K562 (cell line): Measurements from ENCODE around the gene DSC2. TPM values are rescaled to one million over a fixed set of nuclear protein-coding genes. Genes with fewer than 3 reads are reported as not detected.

Experiments used
- HMG20A ChIP-seq: fragments of 450-650 bp; formaldehyde crosslinking; conservative IDR thresholded peaks from 2 replicates; pipeline ENCODE4 v1.4.0; 2020; ENCODE audit warnings: mild to moderate bottlenecking, mixed read lengths
- RAD21 ChIP-seq, 2 experiments: fragments of 250-450 bp in 1 of 2; fragments of 450-650 bp in 1 of 2; sonication (Bioruptor Pico) in 1 of 2; formaldehyde crosslinking in 1 of 2; IDR thresholded peaks in 1 of 2; conservative IDR thresholded peaks in 1 of 2; 2 replicates each; pipeline versions ENCODE4 v1.4.0 to v1.8.0; 2020 to 2022; ENCODE audit warnings: mild to moderate bottlenecking in 2 of 2, moderate library complexity in 1 of 2
- ZFPM2 ChIP-seq: fragments of 250-450 bp; sonication (Bioruptor Pico); IDR thresholded peaks from 2 replicates; pipeline ENCODE4 v1.5.1; 2022; ENCODE audit warnings: mild to moderate bottlenecking
- ZNF77 ChIP-seq: fragments of 250-450 bp; sonication (Bioruptor Pico); IDR thresholded peaks from 2 replicates; pipeline ENCODE4 v1.5.0; 2020
- polyA plus RNA-seq, 8 experiments: library from polyadenylated mRNA; depleted of rRNA in 4 of 8; stranded (reverse) in 5 of 8; unstranded in 3 of 8; fragments of >200 nt; fragmentation: Nextera tagmentation in 2 of 8; fragmentation: Illumina TruSeq in 1 of 8; extraction: Ambion mirVana in 2 of 8; extraction: Trizol in 1 of 8; gene quantifications; 2 replicates each; pipeline versions ENCODE4 v1.2.1 to v1.2.3, GENCODE V29; 2011 to 2014; ENCODE audit warnings: inconsistent platforms in 1 of 8, missing spikeins in 1 of 8
- total RNA-seq, 7 experiments: library from RNA; depleted of rRNA in 6 of 7; stranded (reverse); fragments of >200 nt in 6 of 7; fragmentation: Illumina TruSeq in 2 of 7; extraction: Trizol in 2 of 7; gene quantifications; 2 replicates each; pipeline versions ENCODE4 v1.2.1 to v1.2.3, GENCODE V29; 2011 to 2021; ENCODE audit warnings: low replicate concordance in 1 of 7
- TF ChIP-seq, protein P1 (sequence below): fragments of 450-650 bp; IDR thresholded peaks from 2 replicates; pipeline ENCODE4 v1.6.1; 2017; ENCODE audit warnings: antibody characterized with exemption
- TF ChIP-seq, protein P2 (sequence below), 3 experiments: IDR thresholded peaks in 2 of 3; conservative IDR thresholded peaks in 1 of 3; 2 replicates each; pipeline ENCODE4 v1.5.1; 2011 to 2012; ENCODE audit warnings: low read length in 3 of 3, mild to moderate bottlenecking in 3 of 3, control low read depth in 2 of 3, improper control_type of control experiment in 1 of 3, inconsistent platforms in 1 of 3, low read depth in 1 of 3, mixed read lengths in 1 of 3, moderate library complexity in 1 of 3; ENCODE audit not compliant: insufficient read depth in 2 of 3
- TF ChIP-seq, protein P3 (sequence below): fragments of 450-650 bp; IDR thresholded peaks from 2 replicates; pipeline ENCODE4 v1.7.1; 2018; ENCODE audit warnings: mild to moderate bottlenecking, low read depth; ENCODE audit not compliant: partially characterized antibody

Gene DSC2
- total and polyA plus RNA-seq, 9 of the 15 experiments (the other 6 are each of a cell fraction or from before 2014, with no cell fraction given) = 3.8 to 15.3 (median 6.4) TPM

DNA sequence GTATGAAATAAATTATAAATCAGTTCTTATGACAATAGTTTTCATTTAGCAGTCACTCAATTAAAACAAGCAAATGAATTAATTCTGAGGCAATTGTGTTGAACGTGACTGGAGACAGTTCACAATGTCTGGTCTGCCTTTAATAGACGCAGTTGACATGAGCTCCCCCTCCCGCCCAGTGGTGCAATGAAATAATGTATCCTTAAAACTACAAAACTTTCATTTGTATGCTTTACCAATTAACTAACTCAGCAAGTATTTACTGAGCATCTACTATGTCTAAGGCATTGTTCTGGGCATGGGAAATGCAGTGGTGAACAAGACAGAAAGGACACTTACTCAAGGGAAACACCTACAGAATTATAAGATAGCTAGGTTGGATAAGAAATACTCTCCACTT, 3.5 kb upstream of the DSC2 start (continued):
- TF ChIP-seq, protein P1, sequence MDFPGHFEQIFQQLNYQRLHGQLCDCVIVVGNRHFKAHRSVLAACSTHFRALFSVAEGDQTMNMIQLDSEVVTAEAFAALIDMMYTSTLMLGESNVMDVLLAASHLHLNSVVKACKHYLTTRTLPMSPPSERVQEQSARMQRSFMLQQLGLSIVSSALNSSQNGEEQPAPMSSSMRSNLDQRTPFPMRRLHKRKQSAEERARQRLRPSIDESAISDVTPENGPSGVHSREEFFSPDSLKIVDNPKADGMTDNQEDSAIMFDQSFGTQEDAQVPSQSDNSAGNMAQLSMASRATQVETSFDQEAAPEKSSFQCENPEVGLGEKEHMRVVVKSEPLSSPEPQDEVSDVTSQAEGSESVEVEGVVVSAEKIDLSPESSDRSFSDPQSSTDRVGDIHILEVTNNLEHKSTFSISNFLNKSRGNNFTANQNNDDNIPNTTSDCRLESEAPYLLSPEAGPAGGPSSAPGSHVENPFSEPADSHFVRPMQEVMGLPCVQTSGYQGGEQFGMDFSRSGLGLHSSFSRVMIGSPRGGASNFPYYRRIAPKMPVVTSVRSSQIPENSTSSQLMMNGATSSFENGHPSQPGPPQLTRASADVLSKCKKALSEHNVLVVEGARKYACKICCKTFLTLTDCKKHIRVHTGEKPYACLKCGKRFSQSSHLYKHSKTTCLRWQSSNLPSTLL = no peak
- TF ChIP-seq ZNF77 (CRISPR knock-in tag) (no peak), RAD21 (CRISPR knock-in tag; conservative IDR thresholded peaks at IDR 0.05 in 1 of 2, IDR thresholded peaks at IDR 0.05 in 1 of 2) (peak in 1 of 2 experiments; percentile 17; a peak in 1 of 4 replicates), HMG20A (CRISPR knock-in tag) (no peak), ZFPM2 (CRISPR knock-in tag) (no peak)
- TF ChIP-seq, protein P2, sequence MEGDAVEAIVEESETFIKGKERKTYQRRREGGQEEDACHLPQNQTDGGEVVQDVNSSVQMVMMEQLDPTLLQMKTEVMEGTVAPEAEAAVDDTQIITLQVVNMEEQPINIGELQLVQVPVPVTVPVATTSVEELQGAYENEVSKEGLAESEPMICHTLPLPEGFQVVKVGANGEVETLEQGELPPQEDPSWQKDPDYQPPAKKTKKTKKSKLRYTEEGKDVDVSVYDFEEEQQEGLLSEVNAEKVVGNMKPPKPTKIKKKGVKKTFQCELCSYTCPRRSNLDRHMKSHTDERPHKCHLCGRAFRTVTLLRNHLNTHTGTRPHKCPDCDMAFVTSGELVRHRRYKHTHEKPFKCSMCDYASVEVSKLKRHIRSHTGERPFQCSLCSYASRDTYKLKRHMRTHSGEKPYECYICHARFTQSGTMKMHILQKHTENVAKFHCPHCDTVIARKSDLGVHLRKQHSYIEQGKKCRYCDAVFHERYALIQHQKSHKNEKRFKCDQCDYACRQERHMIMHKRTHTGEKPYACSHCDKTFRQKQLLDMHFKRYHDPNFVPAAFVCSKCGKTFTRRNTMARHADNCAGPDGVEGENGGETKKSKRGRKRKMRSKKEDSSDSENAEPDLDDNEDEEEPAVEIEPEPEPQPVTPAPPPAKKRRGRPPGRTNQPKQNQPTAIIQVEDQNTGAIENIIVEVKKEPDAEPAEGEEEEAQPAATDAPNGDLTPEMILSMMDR (IDR thresholded peaks at IDR 0.05 in 2 of 3, conservative IDR thresholded peaks at IDR 0.05 in 1 of 3; ENCODE audit: insufficient read depth in 2 of 3, low read depth in 1 of 3, low read length in 3 of 3) = peak; percentile 6 to 29 (median 27); a peak in 3 of 6 replicates
- TF ChIP-seq, protein P3, sequence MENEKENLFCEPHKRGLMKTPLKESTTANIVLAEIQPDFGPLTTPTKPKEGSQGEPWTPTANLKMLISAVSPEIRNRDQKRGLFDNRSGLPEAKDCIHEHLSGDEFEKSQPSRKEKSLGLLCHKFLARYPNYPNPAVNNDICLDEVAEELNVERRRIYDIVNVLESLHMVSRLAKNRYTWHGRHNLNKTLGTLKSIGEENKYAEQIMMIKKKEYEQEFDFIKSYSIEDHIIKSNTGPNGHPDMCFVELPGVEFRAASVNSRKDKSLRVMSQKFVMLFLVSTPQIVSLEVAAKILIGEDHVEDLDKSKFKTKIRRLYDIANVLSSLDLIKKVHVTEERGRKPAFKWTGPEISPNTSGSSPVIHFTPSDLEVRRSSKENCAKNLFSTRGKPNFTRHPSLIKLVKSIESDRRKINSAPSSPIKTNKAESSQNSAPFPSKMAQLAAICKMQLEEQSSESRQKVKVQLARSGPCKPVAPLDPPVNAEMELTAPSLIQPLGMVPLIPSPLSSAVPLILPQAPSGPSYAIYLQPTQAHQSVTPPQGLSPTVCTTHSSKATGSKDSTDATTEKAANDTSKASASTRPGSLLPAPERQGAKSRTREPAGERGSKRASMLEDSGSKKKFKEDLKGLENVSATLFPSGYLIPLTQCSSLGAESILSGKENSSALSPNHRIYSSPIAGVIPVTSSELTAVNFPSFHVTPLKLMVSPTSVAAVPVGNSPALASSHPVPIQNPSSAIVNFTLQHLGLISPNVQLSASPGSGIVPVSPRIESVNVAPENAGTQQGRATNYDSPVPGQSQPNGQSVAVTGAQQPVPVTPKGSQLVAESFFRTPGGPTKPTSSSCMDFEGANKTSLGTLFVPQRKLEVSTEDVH = no peak
